GM12865 (cell line): ENCODE measurements around the gene CCDC12.

Source experiments
- DNase-seq: peaks from one replicate; pipeline ENCODE4 v3.0.0; 2010; ENCODE audit warnings: low read depth
- H3K4me3 ChIP-seq: 2 replicates; pipeline ENCODE4 v1.5.1; 2011; ENCODE audit warnings: mild to moderate bottlenecking, low read depth, low read length, control low read depth
- CTCF ChIP-seq: IDR thresholded peaks from 2 replicates; pipeline ENCODE4 v1.5.1; 2011; ENCODE audit warnings: low read length, control low read depth, low read depth, inconsistent platforms; ENCODE audit not compliant: insufficient read depth; ENCODE audit errors: missing control alignments

Gene CCDC12

GRCh38 chr3:46948830-46949671 lies 27.5 kb downstream of the CCDC12 start:
- TF ChIP-seq CTCF: no peak
- DNase-seq: peak; percentile 68
- no peak overlapping the region for H3K4me3 ChIP-seq

- H3K4me3 ChIP-seq: no peak overlapping the region
- peak; percentile 26 for DNase-seq
- no peak for TF ChIP-seq CTCF
Measured at GRCh38 chr3:46947981-46948791, 28.4 kb downstream of the CCDC12 start.

- no peak overlapping the region for H3K4me3 ChIP-seq
- TF ChIP-seq CTCF: no peak
- no peak for DNase-seq
Measured at GRCh38 chr3:46947546-46947901, 29.0 kb downstream of the CCDC12 start.

- H3K4me3 ChIP-seq: no peak overlapping the region
- TF ChIP-seq CTCF: no peak
- DNase-seq: no peak
Measured at GRCh38 chr3:46946856-46947545, 29.5 kb downstream of the CCDC12 start.

GRCh38 chr3:46946416-46946815 lies 30.1 kb downstream of the CCDC12 start:
- no peak for DNase-seq
- no peak overlapping the region for H3K4me3 ChIP-seq
- no peak for TF ChIP-seq CTCF

- TF ChIP-seq CTCF: no peak
- H3K4me3 ChIP-seq: no peak overlapping the region
- no peak for DNase-seq
Measured at GRCh38 chr3:46944191-46944590, 32.4 kb downstream of the CCDC12 start.
